Gastrocnemius medialis (tissue), 4 donors: ENCODE measurements around the gene PLSCR3. TPM values are rescaled to one million over a fixed set of nuclear protein-coding genes. Genes with fewer than 3 reads are reported as not detected.

ENCODE experiments used
- ATAC-seq, 2 donors: fragments of 150-250 bp; one replicate each; pipeline ENCODE4 v1.9.1; 2016
- DNase-seq, 2 donors: peaks; one replicate each; pipeline ENCODE4 v3.0.0-alpha.2; 2019
- H3K27ac ChIP-seq, 4 donors: fragments of 200-600 bp; sonication (generic); 1 replicate in 1 of 4; 2 replicates in 3 of 4; pipeline ENCODE4 v1.5.1; 2016 to 2018; ENCODE audit warnings: mild to moderate bottlenecking in 2 of 4, moderate library complexity in 1 of 4
- H3K27me3 ChIP-seq, 3 donors: fragments of 200-600 bp; sonication (generic) in 2 of 3; 1 replicate in 1 of 3; 2 replicates in 2 of 3; pipeline versions ENCODE4 v1.5.1 to v1.6.0; 2016 to 2019; ENCODE audit warnings: mild to moderate bottlenecking in 1 of 3, moderate library complexity in 1 of 3
- H3K36me3 ChIP-seq, 2 donors: fragments of 200-600 bp; sonication (generic) in 1 of 2; one replicate each; pipeline ENCODE4 v1.5.1; 2017 to 2018
- H3K4me1 ChIP-seq, 2 donors: fragments of 200-600 bp; sonication (generic) in 1 of 2; one replicate each; pipeline ENCODE4 v1.5.1; 2016 to 2017; ENCODE audit warnings: mild to moderate bottlenecking in 2 of 2
- H3K4me3 ChIP-seq, 4 donors: fragments of 200-600 bp; sonication (generic) in 3 of 4; 1 replicate in 1 of 4; 2 replicates in 3 of 4; pipeline ENCODE4 v1.5.1; 2016 to 2019; ENCODE audit warnings: mild to moderate bottlenecking in 2 of 4
- H3K9me3 ChIP-seq, 3 donors: fragments of 200-600 bp; sonication (generic) in 2 of 3; 1 replicate in 1 of 3; 2 replicates in 2 of 3; pipeline ENCODE4 v1.5.1; 2016 to 2019
- CTCF ChIP-seq, 5 experiments: fragments of 450-650 bp in 3 of 5; fragments of 200-600 bp in 2 of 5; sonication (generic) in 2 of 5; IDR thresholded peaks in 4 of 5; conservative IDR thresholded peaks in 1 of 5; 1 replicate in 4 of 5; 2 replicates in 1 of 5; pipeline ENCODE4 v1.5.1; 2016 to 2019; ENCODE audit warnings: antibody characterized with exemption in 5 of 5, mild to moderate bottlenecking in 3 of 5, moderate library complexity in 3 of 5
- POLR2A ChIP-seq, 2 donors: fragments of 450-650 bp; IDR thresholded peaks; one replicate each; pipeline ENCODE4 v1.6.1; 2017; ENCODE audit warnings: antibody characterized with exemption in 2 of 2, mild to moderate bottlenecking in 2 of 2, moderate library complexity in 2 of 2
- in situ Hi-C, 4 donors: fragments of 200-750 bp; cut with MboI; loops; one replicate each; pipeline versions ENCODE4 v1.15.0 to v1.8.0; 2017; ENCODE audit warnings: low sequenced_read_pairs in 4 of 4
- intact Hi-C: fragments of 100-400 bp; cut with DNase I; formaldehyde crosslinking; loops from one replicate; pipeline ENCODE4 v1.15.1; 2023; ENCODE audit warnings: low total_unique reads
- total RNA-seq, 4 donors: library from RNA; depleted of rRNA; stranded (reverse); fragments of >200 nt; gene quantifications; one replicate each; pipeline versions ENCODE4 v1.1.0 to v1.2.3, GENCODE V29; 2016

The PLSCR3 gene
- total RNA-seq, 4 donors from 2014 or later: 8.9 to 20.3 (median 14.4) TPM

DNA sequence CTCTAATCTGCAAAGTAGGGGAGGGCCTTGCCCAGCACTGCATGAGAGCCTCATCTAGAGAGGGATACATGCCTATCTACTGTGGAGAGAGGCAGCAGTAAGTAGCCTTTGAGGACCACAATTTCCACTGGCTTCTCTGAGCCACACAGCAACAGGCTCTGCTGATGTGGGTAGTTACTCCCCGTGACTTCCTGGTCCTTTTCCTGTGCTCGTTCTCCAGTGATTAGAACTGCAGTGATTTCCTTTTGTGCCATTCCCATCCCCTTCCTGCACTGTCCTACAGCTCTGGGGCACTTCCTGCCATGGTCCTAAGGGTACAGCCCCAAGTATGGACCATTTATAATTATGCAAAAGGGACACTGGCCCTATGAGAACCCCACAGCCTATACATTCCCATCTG lies 3.0 kb downstream of the PLSCR3 start:
- Histone ChIP-seq H3K4me1 (peaks cover 9 to 10% of the 10 kb centered on the region in 2 donors), H3K9me3 (no peaks in the 10 kb centered on the region), H3K27me3 (no peaks in the 10 kb centered on the region), H3K27ac (peak overlapping the region in 1 of 4 donors; percentile 11), H3K4me3 (no peak overlapping the region), H3K36me3 (peaks cover 0 to 22% of the 10 kb centered on the region in 2 donors)
- no peak for DNase-seq
- in situ Hi-C loops (no loop called here), intact Hi-C loops (no loop called here)
- TF ChIP-seq POLR2A (IDR thresholded peaks at IDR 0.05): no peak
- no peak for TF ChIP-seq CTCF (IDR thresholded peaks at IDR 0.05 in 4 of 5, conservative IDR thresholded peaks at IDR 0.05 in 1 of 5)
- no peak for ATAC-seq

- no peaks in the 10 kb centered on the region for H3K9me3 ChIP-seq
- DNase-seq (no peak), ATAC-seq (no peak)
- in situ Hi-C loops (no loop called here), intact Hi-C loops (no loop called here)
- H3K4me3 ChIP-seq: no peak overlapping the region
- peaks cover 9 to 10% of the 10 kb centered on the region in 2 donors for H3K4me1 ChIP-seq
- no peak overlapping the region for H3K27ac ChIP-seq
- H3K36me3 ChIP-seq: peaks cover 0 to 22% of the 10 kb centered on the region in 2 donors
- H3K27me3 ChIP-seq: no peaks in the 10 kb centered on the region
- no peak for TF ChIP-seq POLR2A (IDR thresholded peaks at IDR 0.05)
- no peak for TF ChIP-seq CTCF (IDR thresholded peaks at IDR 0.05 in 4 of 5, conservative IDR thresholded peaks at IDR 0.05 in 1 of 5)
Observed at GRCh38 chr17:7389924-7390910, 4.1 kb downstream of the PLSCR3 start.

DNA sequence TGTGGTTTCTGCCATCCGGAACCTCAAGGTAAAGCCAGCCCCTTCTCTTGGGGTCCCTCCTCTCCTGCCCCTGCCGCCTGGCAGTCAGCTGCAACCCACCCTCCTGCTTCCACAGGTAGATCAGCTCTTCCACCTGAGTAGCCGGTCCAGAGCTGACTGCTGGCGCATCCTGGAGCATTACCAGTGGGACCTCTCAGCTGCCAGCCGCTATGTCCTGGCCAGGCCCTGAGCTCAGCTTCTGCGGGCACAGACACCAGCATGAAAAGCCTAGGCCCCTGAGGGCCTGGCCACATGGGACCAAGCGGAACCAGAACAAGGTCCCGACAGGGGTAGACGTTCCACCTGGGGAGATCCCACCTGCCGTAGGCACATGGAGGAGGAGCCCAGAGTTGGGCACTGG lies 5.5 kb downstream of the PLSCR3 start:
- DNase-seq: no peak
- H3K27ac ChIP-seq: no peak overlapping the region
- no peaks in the 10 kb centered on the region for H3K9me3 ChIP-seq
- H3K36me3 ChIP-seq: peaks cover 0 to 22% of the 10 kb centered on the region in 2 donors
- in situ Hi-C loops: no loop called here
- no peak for ATAC-seq
- intact Hi-C loops: no loop called here
- peaks cover 1 to 7% (median 3%) of the 10 kb centered on the region in 3 donors for H3K27me3 ChIP-seq
- TF ChIP-seq CTCF (IDR thresholded peaks at IDR 0.05 in 4 of 5, conservative IDR thresholded peaks at IDR 0.05 in 1 of 5) (no peak), POLR2A (IDR thresholded peaks at IDR 0.05) (no peak)
- H3K4me3 ChIP-seq: no peak overlapping the region
- peaks cover 8 to 11% of the 10 kb centered on the region in 2 donors for H3K4me1 ChIP-seq

DNA sequence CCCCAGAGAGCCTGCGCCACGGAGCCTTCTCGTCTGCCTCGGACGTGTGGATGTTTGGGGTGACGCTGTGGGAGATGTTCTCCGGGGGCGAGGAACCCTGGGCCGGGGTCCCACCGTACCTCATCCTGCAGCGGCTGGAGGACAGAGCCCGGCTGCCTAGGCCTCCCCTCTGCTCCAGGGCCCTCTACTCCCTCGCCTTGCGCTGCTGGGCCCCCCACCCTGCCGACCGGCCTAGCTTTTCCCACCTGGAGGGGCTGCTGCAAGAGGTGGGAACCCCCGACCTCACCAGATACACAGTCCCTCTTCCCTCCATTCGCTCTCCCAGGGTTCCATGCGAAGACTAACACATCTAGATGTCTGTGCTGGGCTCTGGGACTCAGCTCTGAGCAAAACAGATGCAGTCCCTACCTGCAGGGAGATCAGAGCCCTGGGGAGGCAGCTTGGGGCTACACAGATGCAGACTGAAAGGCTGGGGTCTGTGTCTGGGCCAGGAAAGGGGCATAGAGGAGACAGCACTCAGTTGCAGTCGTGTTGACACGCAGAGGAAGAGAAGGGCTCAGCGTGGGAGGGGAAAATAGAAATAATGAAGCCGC lies 9.7 kb downstream of the PLSCR3 start:
- Histone ChIP-seq H3K36me3 (peaks cover 0 to 3% of the 10 kb centered on the region in 2 donors), H3K27ac (no peak overlapping the region), H3K4me1 (peaks cover 18 to 25% of the 10 kb centered on the region in 2 donors), H3K27me3 (peaks cover 17 to 29% (median 24%) of the 10 kb centered on the region in 3 donors), H3K9me3 (no peaks in the 10 kb centered on the region), H3K4me3 (peak overlapping the region in 3 of 4 donors; percentile 42 to 49 (median 44))
- no peak for DNase-seq
- in situ Hi-C loops: no loop called here
- ATAC-seq: no peak
- no peak for TF ChIP-seq POLR2A (IDR thresholded peaks at IDR 0.05)
- no peak for TF ChIP-seq CTCF (IDR thresholded peaks at IDR 0.05 in 4 of 5, conservative IDR thresholded peaks at IDR 0.05 in 1 of 5)
- intact Hi-C loops: no loop called here
